ENCODE data around the gene MADD. TPM values are rescaled to one million over a fixed set of nuclear protein-coding genes. Genes with fewer than 3 reads are reported as not detected.
"Not testable (repeated sequence)": the region's sequence is repeated elsewhere in the genome, so short reads cannot be mapped to it uniquely, and the experiment has no call there.

Gene MADD
- polyA plus RNA-seq, 1 donor = 49.8 TPM

GRCh38 chr11:47331454-47332302 is 61.7 kb downstream of the MADD start:
- Histone ChIP-seq H3K4me3 (ENCODE audit: low read length) (no peak overlapping the region), H3K27me3 (ENCODE audit: control insufficient read depth, insufficient read depth, low read length) (no peaks in the 10 kb centered on the region), H3K36me3 (ENCODE audit: control insufficient read depth, insufficient read depth, low read length) (peaks cover 6% of the 10 kb centered on the region), H3K9me3 (ENCODE audit: control insufficient read depth, low read depth, low read length) (no peaks in the 10 kb centered on the region), H3K4me1 (ENCODE audit: control insufficient read depth, insufficient read depth, low read length) (peaks cover 17% of the 10 kb centered on the region), H3K27ac (ENCODE audit: low read length) (no peak overlapping the region)
- no CpG with 5 or more reads among the region's 21 CpGs for WGBS (ENCODE audit: insufficient coverage, low lambda C conversion rate)
- DNase-seq = peak; percentile 67 to 79

- no peak overlapping the region for H3K27ac ChIP-seq (ENCODE audit: low read length)
- H3K9me3 ChIP-seq (ENCODE audit: control insufficient read depth, low read depth, low read length) = no peaks in the 10 kb centered on the region
- no CpG with 5 or more reads among the region's 13 CpGs for WGBS (ENCODE audit: insufficient coverage, low lambda C conversion rate)
- H3K36me3 ChIP-seq (ENCODE audit: control insufficient read depth, insufficient read depth, low read length) = peaks cover 6% of the 10 kb centered on the region
- DNase-seq = no peak
- peaks cover 17% of the 10 kb centered on the region for H3K4me1 ChIP-seq (ENCODE audit: control insufficient read depth, insufficient read depth, low read length)
- no peak overlapping the region for H3K4me3 ChIP-seq (ENCODE audit: low read length)
- no peaks in the 10 kb centered on the region for H3K27me3 ChIP-seq (ENCODE audit: control insufficient read depth, insufficient read depth, low read length)
Observed at GRCh38 chr11:47332303-47332711, 62.4 kb downstream of the MADD start.

- H3K4me3 ChIP-seq (ENCODE audit: low read length) = no peak overlapping the region
- no peaks in the 10 kb centered on the region for H3K27me3 ChIP-seq (ENCODE audit: control insufficient read depth, insufficient read depth, low read length)
- DNase-seq = no peak
- no peak overlapping the region for H3K27ac ChIP-seq (ENCODE audit: low read length)
- WGBS (ENCODE audit: insufficient coverage, low lambda C conversion rate) = no CpG with 5 or more reads among the region's 20 CpGs
- H3K9me3 ChIP-seq (ENCODE audit: control insufficient read depth, low read depth, low read length) = no peaks in the 10 kb centered on the region
- peaks cover 17% of the 10 kb centered on the region for H3K4me1 ChIP-seq (ENCODE audit: control insufficient read depth, insufficient read depth, low read length)
- H3K36me3 ChIP-seq (ENCODE audit: control insufficient read depth, insufficient read depth, low read length) = peaks cover 6% of the 10 kb centered on the region
Observed at GRCh38 chr11:47332791-47333525, 63.0 kb downstream of the MADD start.

GRCh38 chr11:47333526-47333845 is 63.6 kb downstream of the MADD start:
- Histone ChIP-seq H3K27ac (ENCODE audit: low read length) (no peak overlapping the region), H3K4me1 (ENCODE audit: control insufficient read depth, insufficient read depth, low read length) (peaks cover 17% of the 10 kb centered on the region), H3K27me3 (ENCODE audit: control insufficient read depth, insufficient read depth, low read length) (no peaks in the 10 kb centered on the region), H3K36me3 (ENCODE audit: control insufficient read depth, insufficient read depth, low read length) (peaks cover 6% of the 10 kb centered on the region), H3K9me3 (ENCODE audit: control insufficient read depth, low read depth, low read length) (no peaks in the 10 kb centered on the region), H3K4me3 (ENCODE audit: low read length) (no peak overlapping the region)
- DNase-seq = no peak
- WGBS (ENCODE audit: insufficient coverage, low lambda C conversion rate) = no CpG with 5 or more reads among the region's 14 CpGs

- DNase-seq = no peak
- H3K4me3 ChIP-seq (ENCODE audit: low read length) = no peak overlapping the region
- no CpG with 5 or more reads among the region's 8 CpGs for WGBS (ENCODE audit: insufficient coverage, low lambda C conversion rate)
Observed at GRCh38 chr11:47333886-47334443, 64.0 kb downstream of the MADD start.

GRCh38 chr11:47334699-47335411 is 64.9 kb downstream of the MADD start:
- not testable (repeated sequence) for DNase-seq; H3K9me3 ChIP-seq (ENCODE audit: control insufficient read depth, low read depth, low read length); H3K27ac ChIP-seq (ENCODE audit: low read length); H3K36me3 ChIP-seq (ENCODE audit: control insufficient read depth, insufficient read depth, low read length); H3K4me3 ChIP-seq (ENCODE audit: low read length); H3K27me3 ChIP-seq (ENCODE audit: control insufficient read depth, insufficient read depth, low read length)
- 89% methylated on average over 3 of the region's 16 CpGs for WGBS (ENCODE audit: insufficient coverage, low lambda C conversion rate)
- peaks cover 17% of the 10 kb centered on the region for H3K4me1 ChIP-seq (ENCODE audit: control insufficient read depth, insufficient read depth, low read length)

More at GRCh38 chr11:47333886-47334443, 64.0 kb downstream of the MADD start:
- Histone ChIP-seq H3K27ac (ENCODE audit: low read length) (no peak overlapping the region), H3K27me3 (ENCODE audit: control insufficient read depth, insufficient read depth, low read length) (no peaks in the 10 kb centered on the region), H3K4me1 (ENCODE audit: control insufficient read depth, insufficient read depth, low read length) (peaks cover 17% of the 10 kb centered on the region), H3K36me3 (ENCODE audit: control insufficient read depth, insufficient read depth, low read length) (peaks cover 6% of the 10 kb centered on the region), H3K9me3 (ENCODE audit: control insufficient read depth, low read depth, low read length) (no peaks in the 10 kb centered on the region)

- Histone ChIP-seq H3K27ac (ENCODE audit: low read length) (no peak overlapping the region), H3K27me3 (ENCODE audit: control insufficient read depth, insufficient read depth, low read length) (no peaks in the 10 kb centered on the region), H3K4me1 (ENCODE audit: control insufficient read depth, insufficient read depth, low read length) (peaks cover 13% of the 10 kb centered on the region), H3K9me3 (ENCODE audit: control insufficient read depth, low read depth, low read length) (no peaks in the 10 kb centered on the region), H3K4me3 (ENCODE audit: low read length) (no peak overlapping the region), H3K36me3 (ENCODE audit: control insufficient read depth, insufficient read depth, low read length) (peaks cover under 1% of the 10 kb centered on the region)
- DNase-seq = no peak
- no CpG with 5 or more reads among the region's 9 CpGs for WGBS (ENCODE audit: insufficient coverage, low lambda C conversion rate)
Observed at GRCh38 chr11:47335733-47336132, 65.8 kb downstream of the MADD start.

- no peak for DNase-seq
- H3K27ac ChIP-seq (ENCODE audit: low read length) = no peak overlapping the region
- no CpG with 5 or more reads among the region's 4 CpGs for WGBS (ENCODE audit: insufficient coverage, low lambda C conversion rate)
Observed at GRCh38 chr11:47336595-47336994, 66.7 kb downstream of the MADD start.

GRCh38 chr11:47337229-47337924 is 67.4 kb downstream of the MADD start:
- no peaks in the 10 kb centered on the region for H3K27me3 ChIP-seq (ENCODE audit: control insufficient read depth, insufficient read depth, low read length)
- no CpG with 5 or more reads among the region's 34 CpGs for WGBS (ENCODE audit: insufficient coverage, low lambda C conversion rate)
- no peak overlapping the region for H3K4me3 ChIP-seq (ENCODE audit: low read length)
- H3K4me1 ChIP-seq (ENCODE audit: control insufficient read depth, insufficient read depth, low read length) = peaks cover 2% of the 10 kb centered on the region
- H3K36me3 ChIP-seq (ENCODE audit: control insufficient read depth, insufficient read depth, low read length) = no peaks in the 10 kb centered on the region
- H3K27ac ChIP-seq (ENCODE audit: low read length) = no peak overlapping the region
- DNase-seq = no peak
- H3K9me3 ChIP-seq (ENCODE audit: control insufficient read depth, low read depth, low read length) = no peaks in the 10 kb centered on the region

More at GRCh38 chr11:47336595-47336994, 66.7 kb downstream of the MADD start:
- no peak overlapping the region for H3K4me3 ChIP-seq (ENCODE audit: low read length)
- no peaks in the 10 kb centered on the region for H3K9me3 ChIP-seq (ENCODE audit: control insufficient read depth, low read depth, low read length)
- H3K36me3 ChIP-seq (ENCODE audit: control insufficient read depth, insufficient read depth, low read length) = no peaks in the 10 kb centered on the region
- H3K27me3 ChIP-seq (ENCODE audit: control insufficient read depth, insufficient read depth, low read length) = no peaks in the 10 kb centered on the region
- peaks cover 10% of the 10 kb centered on the region for H3K4me1 ChIP-seq (ENCODE audit: control insufficient read depth, insufficient read depth, low read length)

Measured in large intestine (tissue), 3 donors.